H1 (cell line): ENCODE results near the gene SUCLG2. TPM values are rescaled to one million over a fixed set of nuclear protein-coding genes. Genes with fewer than 3 reads are reported as not detected.

Experiments used
- polyA plus RNA-seq, 7 experiments: library from polyadenylated mRNA; depleted of rRNA in 3 of 7; stranded (reverse) in 5 of 7; unstranded in 2 of 7; fragments of >200 nt in 5 of 7; fragments of 200-250 nt in 2 of 7; gene quantifications; 1 replicate in 5 of 7; 2 replicates in 1 of 7; 4 replicates in 1 of 7; pipeline versions ENCODE4 v1.2.1 to v1.2.3, GENCODE V29; 2011 to 2013; ENCODE audit warnings: missing spikeins in 2 of 7, mixed read lengths in 2 of 7
- total RNA-seq: library from RNA; stranded (reverse); fragmentation: NEBNext Ultra II Directional; extraction: Animal tissue kit (Norgen Biotek cat#: 25700); gene quantifications from 2 replicates; pipeline ENCODE4 v1.2.1, GENCODE V29; 2021
- TF ChIP-seq, protein P1 (sequence below): fragments of 300-600 bp; sonication (generic); IDR thresholded peaks from 2 replicates; pipeline ENCODE4 v1.7.1; 2012; ENCODE audit warnings: low read length, moderate library complexity, mild to moderate bottlenecking, inconsistent platforms; ENCODE audit not compliant: insufficient replicate concordance

SUCLG2 gene
- total and polyA plus RNA-seq, 2 of the 8 experiments (the other 6 are each of a cell fraction or from before 2014, with no cell fraction given) = 12.9 to 46.2 TPM

DNA sequence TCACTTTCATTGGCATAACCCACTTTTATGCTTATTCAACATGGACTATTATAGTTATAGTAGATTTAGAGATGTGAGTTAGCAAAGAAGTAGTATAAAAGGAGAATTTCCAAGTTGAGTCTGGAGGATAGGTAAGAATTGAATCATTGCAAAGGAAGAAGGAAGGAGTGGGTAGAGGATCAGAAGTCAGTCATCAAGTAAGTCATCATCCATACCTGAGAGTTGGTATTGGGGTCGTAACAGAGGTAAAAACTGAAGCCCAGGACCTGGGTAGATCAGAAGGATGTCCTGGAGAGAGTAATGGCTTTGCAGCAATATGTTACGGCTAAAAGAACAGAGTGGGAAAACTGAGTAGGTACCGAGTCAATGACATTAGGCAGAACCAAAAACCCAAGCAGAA, 265.7 kb downstream of the SUCLG2 start (continued):
- TF ChIP-seq, protein P1, sequence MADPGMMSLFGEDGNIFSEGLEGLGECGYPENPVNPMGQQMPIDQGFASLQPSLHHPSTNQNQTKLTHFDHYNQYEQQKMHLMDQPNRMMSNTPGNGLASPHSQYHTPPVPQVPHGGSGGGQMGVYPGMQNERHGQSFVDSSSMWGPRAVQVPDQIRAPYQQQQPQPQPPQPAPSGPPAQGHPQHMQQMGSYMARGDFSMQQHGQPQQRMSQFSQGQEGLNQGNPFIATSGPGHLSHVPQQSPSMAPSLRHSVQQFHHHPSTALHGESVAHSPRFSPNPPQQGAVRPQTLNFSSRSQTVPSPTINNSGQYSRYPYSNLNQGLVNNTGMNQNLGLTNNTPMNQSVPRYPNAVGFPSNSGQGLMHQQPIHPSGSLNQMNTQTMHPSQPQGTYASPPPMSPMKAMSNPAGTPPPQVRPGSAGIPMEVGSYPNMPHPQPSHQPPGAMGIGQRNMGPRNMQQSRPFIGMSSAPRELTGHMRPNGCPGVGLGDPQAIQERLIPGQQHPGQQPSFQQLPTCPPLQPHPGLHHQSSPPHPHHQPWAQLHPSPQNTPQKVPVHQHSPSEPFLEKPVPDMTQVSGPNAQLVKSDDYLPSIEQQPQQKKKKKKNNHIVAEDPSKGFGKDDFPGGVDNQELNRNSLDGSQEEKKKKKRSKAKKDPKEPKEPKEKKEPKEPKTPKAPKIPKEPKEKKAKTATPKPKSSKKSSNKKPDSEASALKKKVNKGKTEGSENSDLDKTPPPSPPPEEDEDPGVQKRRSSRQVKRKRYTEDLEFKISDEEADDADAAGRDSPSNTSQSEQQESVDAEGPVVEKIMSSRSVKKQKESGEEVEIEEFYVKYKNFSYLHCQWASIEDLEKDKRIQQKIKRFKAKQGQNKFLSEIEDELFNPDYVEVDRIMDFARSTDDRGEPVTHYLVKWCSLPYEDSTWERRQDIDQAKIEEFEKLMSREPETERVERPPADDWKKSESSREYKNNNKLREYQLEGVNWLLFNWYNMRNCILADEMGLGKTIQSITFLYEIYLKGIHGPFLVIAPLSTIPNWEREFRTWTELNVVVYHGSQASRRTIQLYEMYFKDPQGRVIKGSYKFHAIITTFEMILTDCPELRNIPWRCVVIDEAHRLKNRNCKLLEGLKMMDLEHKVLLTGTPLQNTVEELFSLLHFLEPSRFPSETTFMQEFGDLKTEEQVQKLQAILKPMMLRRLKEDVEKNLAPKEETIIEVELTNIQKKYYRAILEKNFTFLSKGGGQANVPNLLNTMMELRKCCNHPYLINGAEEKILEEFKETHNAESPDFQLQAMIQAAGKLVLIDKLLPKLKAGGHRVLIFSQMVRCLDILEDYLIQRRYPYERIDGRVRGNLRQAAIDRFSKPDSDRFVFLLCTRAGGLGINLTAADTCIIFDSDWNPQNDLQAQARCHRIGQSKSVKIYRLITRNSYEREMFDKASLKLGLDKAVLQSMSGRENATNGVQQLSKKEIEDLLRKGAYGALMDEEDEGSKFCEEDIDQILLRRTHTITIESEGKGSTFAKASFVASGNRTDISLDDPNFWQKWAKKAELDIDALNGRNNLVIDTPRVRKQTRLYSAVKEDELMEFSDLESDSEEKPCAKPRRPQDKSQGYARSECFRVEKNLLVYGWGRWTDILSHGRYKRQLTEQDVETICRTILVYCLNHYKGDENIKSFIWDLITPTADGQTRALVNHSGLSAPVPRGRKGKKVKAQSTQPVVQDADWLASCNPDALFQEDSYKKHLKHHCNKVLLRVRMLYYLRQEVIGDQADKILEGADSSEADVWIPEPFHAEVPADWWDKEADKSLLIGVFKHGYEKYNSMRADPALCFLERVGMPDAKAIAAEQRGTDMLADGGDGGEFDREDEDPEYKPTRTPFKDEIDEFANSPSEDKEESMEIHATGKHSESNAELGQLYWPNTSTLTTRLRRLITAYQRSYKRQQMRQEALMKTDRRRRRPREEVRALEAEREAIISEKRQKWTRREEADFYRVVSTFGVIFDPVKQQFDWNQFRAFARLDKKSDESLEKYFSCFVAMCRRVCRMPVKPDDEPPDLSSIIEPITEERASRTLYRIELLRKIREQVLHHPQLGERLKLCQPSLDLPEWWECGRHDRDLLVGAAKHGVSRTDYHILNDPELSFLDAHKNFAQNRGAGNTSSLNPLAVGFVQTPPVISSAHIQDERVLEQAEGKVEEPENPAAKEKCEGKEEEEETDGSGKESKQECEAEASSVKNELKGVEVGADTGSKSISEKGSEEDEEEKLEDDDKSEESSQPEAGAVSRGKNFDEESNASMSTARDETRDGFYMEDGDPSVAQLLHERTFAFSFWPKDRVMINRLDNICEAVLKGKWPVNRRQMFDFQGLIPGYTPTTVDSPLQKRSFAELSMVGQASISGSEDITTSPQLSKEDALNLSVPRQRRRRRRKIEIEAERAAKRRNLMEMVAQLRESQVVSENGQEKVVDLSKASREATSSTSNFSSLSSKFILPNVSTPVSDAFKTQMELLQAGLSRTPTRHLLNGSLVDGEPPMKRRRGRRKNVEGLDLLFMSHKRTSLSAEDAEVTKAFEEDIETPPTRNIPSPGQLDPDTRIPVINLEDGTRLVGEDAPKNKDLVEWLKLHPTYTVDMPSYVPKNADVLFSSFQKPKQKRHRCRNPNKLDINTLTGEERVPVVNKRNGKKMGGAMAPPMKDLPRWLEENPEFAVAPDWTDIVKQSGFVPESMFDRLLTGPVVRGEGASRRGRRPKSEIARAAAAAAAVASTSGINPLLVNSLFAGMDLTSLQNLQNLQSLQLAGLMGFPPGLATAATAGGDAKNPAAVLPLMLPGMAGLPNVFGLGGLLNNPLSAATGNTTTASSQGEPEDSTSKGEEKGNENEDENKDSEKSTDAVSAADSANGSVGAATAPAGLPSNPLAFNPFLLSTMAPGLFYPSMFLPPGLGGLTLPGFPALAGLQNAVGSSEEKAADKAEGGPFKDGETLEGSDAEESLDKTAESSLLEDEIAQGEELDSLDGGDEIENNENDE = no peak
- TF ChIP-seq, all 59 proteins: peak for 0
